ENCODE measurements around the gene SLC12A6.
A peak's percentile ranks its signal among the peaks of the same experiment; 100 is the strongest.

Gene SLC12A6

GRCh38 chr15:34330279-34330678, 7.3 kb downstream of the SLC12A6 start:
- no peak for DNase-seq (ENCODE audit: low read depth)

DNA sequence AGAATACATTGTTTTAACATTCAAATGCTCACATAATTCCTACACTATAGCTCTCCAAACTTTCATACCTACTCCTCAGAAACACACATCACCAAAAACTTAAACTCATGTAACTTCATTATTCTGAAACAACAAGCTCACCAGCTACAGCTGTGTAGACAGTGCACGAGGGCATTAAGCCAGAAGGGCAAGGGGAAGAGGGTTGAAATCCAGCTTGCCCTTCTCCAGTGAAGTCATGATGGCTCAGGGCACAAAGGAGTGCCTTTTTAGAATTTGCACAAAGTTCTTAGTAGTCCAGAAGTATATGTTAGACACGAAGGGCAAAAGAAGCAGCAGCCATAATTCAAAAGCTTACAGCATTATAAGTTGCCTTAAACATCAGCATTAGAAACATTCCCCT, 8.6 kb downstream of the SLC12A6 start:
- no peak for DNase-seq (ENCODE audit: low read depth)

- no peak for DNase-seq (ENCODE audit: low read depth)
These were observed 9.7 kb downstream of the SLC12A6 start for GRCh38 chr15:34327906-34328305.

DNA sequence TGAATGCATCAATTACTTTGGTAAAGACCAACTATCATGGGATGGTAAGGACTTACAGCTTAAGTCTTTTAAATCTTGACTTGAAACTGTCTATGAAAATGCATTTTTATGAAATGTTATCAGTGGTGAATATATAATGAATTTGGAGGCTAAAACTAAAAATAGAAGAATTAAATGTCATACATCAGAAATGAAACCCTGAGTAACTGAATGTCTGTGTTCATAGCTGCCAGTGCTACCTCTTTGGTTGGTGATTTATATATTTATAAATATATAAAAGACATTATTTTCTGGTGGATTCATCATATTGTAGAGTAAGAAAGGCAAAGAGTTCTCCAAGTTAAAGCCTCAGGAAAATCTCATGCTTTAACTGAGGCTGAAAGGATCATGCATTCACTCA, 12.2 kb downstream of the SLC12A6 start:
- DNase-seq (ENCODE audit: low read depth) = no peak

GRCh38 chr15:34324933-34325332, 12.6 kb downstream of the SLC12A6 start:
- DNase-seq (ENCODE audit: low read depth) = no peak

DNA sequence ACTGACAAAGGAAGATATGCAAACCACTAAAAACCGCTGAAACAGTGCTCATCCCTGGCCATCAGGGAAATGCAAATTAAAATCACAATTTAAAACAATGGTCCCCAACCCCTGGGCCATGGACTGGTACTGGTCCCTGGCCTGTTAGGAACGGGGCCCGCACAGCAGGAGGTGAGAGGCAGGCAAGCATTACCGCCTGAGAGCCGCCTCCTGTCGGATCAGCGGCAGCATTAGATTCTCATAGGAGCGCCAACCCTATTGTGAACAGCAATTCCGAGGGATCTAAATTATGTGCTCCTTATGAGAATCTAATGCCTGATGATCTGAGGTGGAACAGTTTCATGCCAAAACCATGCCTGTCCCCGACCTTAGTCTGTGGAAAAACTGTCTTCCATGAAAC, 14.4 kb downstream of the SLC12A6 start:
- DNase-seq (ENCODE audit: low read depth) = no peak

- peak; percentile 71 for DNase-seq (ENCODE audit: low read depth)
These were observed 19.1 kb downstream of the SLC12A6 start for GRCh38 chr15:34318277-34319079.

- DNase-seq (ENCODE audit: low read depth) = peak; percentile 50
These were observed 22.8 kb downstream of the SLC12A6 start for GRCh38 chr15:34314491-34315490.

DNA sequence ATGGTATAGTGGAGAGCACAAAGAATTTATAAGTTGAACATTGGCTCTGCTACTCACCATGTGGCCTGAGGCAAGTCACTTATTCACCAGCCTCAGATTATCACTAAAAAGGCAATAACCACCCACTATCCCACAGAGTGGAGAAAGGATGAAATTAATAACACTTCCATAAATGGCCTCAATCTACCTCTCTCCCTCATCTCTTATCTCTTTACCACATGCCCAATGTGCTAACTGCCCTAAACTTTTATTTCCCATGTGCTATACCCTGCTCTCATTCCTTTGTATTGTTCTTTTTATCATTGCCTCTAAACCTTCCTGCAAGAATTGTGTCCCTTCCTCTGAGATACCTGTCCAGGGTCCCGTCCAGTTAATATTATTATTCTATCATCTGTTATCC, 26.0 kb downstream of the SLC12A6 start:
- no peak for DNase-seq (ENCODE audit: low read depth)

GRCh38 chr15:34304613-34305012, 33.0 kb downstream of the SLC12A6 start:
- peak; percentile 54 for DNase-seq (ENCODE audit: low read depth)

DNA sequence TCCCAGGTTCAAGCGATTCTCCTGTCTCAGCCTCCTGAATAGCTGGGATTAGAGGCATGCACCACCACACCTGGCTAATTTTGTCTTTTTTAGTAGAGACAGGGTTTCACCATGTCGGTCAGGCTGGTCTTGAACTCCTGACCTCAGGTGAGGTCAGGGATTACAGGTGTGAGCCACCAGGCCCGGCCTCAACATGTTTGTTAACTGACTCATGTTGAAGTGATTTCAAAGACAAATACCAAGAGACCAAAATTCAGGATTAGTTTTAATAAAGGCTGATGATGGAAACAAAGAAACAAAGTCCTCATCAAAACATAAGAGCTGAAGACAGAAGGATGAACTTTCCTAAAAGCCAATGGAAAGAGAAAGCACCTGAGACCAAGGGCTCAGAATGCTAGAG, 36.5 kb downstream of the SLC12A6 start:
- no peak for DNase-seq (ENCODE audit: low read depth)

DNA sequence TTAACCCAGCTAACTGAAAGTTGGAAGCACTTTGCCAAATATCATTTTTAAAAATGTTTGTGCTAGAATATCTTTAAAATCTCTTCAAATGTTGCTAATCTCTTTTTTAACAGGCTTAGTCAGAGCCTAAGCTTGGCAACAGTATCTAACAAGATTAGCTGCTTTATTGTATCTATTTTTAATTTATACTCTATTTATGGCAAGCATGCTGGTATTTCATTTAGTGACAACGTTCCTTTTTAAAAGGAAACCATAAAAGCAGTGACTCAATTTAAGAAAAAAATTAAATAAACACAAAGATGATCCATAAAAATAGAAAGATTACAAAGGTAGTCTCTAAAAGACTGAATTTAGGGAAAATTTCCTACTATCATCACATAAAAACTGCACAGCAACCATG, 40.5 kb downstream of the SLC12A6 start:
- DNase-seq (ENCODE audit: low read depth) = no peak

GRCh38 chr15:34292621-34293020, 45.0 kb downstream of the SLC12A6 start:
- no peak for DNase-seq (ENCODE audit: low read depth)

GRCh38 chr15:34284937-34285336, 52.6 kb downstream of the SLC12A6 start:
- DNase-seq (ENCODE audit: low read depth) = no peak

DNA sequence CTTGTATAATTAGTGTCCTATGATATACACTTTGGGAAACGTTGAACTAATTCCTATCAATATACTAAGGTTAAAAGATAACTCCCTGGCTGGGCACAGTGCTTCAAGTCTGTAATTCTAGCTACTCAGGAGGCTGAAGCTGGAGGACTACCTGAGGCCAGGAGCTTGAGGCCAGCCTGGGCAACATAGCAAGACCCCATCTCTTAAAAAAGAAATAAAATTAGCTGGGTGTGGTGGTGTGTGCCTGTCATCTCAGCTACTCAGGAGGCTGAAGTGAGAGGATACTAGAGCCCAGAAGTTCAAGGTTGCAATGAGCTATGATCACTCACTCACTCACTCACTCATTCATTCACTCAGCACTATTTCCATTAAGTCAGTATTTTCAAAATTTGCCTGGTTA, 55.2 kb downstream of the SLC12A6 start:
- no peak for DNase-seq (ENCODE audit: low read depth)

DNA sequence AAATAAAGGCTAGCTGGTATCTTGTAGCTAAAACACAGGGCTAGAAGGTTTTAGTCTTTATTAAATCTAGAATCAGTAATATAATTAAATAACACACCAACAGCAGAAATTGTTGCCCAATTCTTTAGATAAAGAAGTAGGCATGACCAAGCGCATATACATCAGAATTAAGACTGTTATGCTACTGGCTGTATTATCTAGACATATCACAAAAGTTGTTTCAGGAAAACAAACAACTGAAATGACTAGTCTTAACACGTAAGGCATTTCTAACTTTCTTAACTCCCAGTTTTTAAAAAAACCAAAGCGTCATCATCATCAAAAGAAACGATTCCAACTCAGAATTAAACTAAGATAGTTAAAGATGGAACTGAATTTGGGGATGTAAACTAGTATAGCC, 57.4 kb downstream of the SLC12A6 start:
- DNase-seq (ENCODE audit: low read depth) = no peak

GRCh38 chr15:34279368-34279767, 58.2 kb downstream of the SLC12A6 start:
- no peak for DNase-seq (ENCODE audit: low read depth)

DNA sequence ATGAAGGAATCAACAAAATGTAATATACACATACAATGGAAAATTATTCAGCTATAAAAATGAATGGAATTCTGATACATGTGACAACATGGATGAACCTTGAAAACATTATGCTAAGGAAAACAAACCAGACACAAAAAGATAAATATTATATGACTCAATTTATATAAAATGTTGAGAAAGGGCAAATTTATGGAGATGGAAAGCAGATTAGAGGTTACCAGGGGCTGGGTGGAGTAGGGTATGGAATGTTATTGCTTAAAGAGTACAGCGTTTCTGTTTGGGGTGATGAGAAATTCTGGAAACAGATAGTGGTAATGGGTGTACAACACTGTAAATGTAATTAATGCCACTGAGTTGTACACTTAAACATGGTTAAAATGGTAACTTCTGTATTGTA, 61.9 kb downstream of the SLC12A6 start:
- peak; percentile 7 for DNase-seq (ENCODE audit: low read depth)

- no peak for DNase-seq (ENCODE audit: low read depth)
These were observed 62.4 kb downstream of the SLC12A6 start for GRCh38 chr15:34275154-34275553.

DNA sequence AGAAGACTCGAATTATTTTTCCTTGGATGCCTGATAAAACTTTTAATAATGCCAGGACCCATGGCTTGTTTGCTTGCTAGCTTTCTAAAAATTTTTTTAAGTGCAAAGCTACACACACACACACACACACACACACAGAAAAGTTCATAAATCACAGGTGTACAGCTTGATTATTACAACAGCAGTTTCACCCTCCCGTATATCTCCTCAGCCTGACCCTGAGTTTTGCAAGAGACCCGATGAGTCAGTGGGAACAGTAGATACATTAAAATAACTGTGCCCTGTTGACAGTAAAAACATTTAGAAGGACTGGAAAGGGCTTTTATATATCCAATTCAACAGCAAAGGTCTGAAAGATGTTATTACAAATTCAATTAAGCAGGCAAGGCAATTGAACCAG, 66.1 kb downstream of the SLC12A6 start:
- peak; percentile 97 for DNase-seq (ENCODE audit: low read depth)

DNA sequence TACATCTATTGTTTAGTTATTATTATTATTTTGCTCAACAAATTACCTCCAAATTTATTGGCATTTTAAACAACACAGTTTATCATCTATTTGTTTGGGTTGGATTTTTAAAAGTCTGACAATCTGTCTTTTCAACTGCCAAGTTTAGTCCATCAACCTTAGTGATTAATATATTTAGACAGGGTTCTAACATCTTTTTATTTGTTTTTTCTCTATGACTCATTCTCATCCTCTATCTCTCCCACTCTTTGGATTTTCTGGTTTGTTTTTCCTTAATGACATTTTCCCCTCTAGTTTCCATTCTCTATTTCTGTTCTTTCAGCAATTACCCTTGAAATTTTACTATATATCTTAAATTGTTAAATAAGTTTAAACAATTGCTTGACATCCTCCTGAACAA, 70.8 kb downstream of the SLC12A6 start:
- DNase-seq (ENCODE audit: low read depth) = no peak

- no peak for DNase-seq (ENCODE audit: low read depth)
These were observed 73.5 kb downstream of the SLC12A6 start for GRCh38 chr15:34264076-34264475.

- no peak for DNase-seq (ENCODE audit: low read depth)
These were observed 75.2 kb downstream of the SLC12A6 start for GRCh38 chr15:34262362-34262761.
